NCI-H1092 treated with DMSO at 0.1 percent for 48 hours (cell line): ENCODE data around the gene KY.
A peak's percentile ranks its signal among the peaks of the same experiment; 100 is the strongest.

ENCODE experiments used
- DNase-seq: peaks from one replicate; lab custom pipeline; 2025; lab: John Stamatoyannopoulos, UW

KY gene

DNA sequence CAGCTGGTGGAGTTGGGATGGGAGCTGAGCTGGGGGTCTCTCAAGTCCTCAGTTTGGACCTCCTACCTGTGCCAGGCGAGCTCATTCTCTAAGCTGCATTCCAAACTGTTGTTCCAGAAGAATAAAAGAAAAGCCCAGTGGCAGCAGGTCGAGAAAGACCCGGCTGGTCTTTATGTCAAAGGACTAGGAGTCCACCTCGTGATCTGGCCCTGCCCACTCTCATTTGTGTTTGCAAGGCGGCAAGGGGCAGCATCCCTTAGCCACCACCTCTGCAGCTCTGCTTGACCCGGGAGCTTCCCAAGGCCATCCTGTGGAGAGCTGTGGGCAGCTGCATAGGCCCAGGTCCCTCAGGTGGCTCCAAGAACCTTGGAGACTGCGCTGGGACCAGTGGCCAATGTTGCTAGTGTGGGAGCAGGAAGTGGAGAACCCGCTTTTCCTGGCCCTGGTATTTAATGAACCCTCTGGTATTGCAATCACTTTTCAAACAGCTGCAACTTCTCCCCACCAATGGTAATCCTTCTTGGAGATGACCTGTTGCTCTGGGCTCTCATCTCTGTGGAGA is 30.9 kb downstream of the KY start:
- DNase-seq = no peak

DNA sequence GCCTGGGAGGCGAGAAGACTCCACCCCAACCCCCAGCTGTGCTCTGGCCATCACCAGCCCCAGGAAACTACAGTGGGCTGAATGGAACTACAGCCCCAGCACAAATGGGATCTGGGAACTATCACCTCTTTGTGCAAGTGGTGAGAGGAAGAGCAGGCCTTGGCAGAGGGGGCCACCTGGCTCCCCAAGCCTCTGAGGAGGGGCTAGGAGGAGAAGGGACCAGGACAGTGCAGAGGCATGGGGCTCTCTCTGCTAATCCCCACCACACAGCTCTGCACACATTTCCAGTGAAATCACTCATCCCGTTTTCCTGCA is 31.6 kb downstream of the KY start:
- no peak for DNase-seq

DNA sequence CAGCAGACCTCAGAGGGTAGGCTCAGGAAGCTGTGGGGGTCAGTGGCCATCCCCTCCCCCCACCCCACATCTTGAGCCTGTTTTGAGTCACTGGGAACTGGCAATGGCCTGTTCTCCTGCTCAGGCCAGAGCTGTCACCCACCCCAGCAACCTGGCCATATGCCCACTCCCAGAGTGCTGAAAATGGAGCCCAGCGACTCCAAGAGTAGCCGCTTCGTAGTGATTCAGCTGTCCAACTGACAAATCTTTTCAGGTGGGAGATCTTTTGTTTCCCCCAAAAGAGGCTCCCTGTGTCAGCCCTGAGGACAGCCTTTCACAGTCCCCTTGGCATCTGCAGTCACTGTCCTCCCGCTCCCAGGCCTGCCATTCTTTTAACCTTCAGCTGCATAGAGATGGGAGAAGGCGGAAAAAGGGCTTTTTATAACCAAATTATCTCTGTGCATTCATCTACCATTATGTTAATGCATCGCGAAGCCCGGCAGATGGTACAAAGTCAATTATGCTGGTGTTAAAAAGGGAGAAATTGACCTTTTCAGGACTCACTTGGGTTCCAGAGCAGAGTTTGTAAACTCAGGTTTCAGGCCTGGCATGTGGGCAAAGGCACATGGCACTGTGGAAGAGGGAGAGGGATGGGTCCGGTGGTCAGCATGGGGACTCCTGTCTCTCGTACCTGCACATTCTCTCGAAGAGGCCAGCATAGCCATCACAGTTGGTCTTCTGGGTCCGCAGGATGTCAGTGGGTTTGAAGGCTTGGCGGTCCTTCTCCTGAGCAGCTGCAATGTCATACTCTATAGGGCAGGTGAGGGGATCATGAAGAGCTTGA is 32.1 kb downstream of the KY start:
- no peak for DNase-seq

DNA sequence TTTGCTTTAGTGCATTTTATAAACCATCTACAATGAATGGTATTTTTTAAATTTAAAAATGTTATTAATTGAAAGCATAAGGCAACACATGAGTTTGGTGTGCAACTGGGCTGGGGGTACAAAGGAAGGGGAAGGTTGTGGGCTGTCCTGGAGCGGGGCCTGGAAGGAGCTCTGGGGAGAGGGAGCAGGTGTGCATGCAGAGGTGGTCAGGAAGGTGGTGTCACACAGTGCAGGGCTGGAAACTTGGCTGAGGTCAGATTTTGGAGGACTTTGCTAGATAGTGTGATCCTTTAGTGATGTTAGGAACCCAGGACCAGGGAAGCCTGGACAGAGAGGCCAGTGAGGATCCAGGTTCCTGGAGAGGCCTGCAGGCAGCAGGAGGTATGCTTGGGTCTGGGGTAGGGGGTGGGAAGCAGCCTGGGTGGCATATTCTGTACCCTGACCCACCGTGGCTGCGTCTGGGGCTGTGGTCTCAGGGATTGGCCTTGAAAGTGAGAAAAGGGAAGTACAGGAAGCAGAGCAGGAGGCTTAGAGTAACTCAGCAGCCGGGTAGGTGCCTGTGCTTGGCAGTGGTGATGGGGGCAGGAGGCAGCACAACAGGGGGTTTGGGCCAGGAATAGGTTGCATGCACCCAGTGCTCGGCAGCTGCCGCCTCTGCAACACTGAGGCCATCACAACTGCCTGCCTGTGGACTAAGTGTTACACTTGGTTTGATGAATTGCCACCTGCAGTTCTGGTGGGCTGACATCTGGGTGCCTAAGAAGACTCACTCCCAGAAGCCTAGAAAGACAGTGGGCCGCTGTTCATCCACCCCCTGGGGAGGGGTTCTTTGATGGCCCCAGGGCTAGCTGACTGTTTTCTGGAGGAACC is 33.0 kb downstream of the KY start:
- DNase-seq = no peak

DNA sequence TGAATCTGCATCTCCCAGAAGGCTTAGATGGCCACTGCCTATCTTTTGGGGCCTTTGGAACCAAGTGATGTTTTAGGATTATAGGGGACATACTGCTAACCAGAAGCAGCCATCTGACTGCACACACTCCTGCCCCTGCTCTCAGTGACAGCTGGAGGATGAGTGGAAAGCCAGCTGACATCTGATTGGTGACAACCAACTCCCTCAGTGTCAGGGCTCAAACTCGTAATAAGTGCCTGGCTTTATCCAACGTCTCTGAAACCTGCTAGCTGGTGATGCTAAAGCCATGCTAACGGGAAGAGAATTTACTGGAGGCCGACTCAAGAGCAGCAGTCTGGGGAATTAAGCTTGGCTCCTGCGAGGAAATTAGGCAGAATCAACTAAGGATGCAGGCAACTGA is 35.1 kb downstream of the KY start:
- no peak for DNase-seq

DNA sequence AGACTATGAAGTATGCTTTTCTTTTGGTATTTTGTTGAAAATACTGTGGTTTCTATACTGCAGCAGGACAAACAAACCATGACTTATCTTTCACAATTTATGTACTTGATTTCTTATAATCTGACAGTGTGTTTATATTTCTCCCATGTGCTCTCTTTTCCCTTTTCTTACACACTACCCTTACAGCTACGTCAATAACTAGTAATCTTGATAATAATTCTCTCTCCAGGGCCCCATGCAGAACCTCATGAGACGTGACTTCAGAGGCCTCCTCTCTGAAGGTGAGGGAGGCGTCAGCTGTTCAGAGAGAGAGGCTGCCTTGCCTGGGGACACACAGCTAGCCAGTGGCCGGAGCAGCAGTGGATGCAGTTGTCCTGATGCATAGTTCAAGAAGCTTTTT is 35.9 kb downstream of the KY start:
- no peak for DNase-seq

DNA sequence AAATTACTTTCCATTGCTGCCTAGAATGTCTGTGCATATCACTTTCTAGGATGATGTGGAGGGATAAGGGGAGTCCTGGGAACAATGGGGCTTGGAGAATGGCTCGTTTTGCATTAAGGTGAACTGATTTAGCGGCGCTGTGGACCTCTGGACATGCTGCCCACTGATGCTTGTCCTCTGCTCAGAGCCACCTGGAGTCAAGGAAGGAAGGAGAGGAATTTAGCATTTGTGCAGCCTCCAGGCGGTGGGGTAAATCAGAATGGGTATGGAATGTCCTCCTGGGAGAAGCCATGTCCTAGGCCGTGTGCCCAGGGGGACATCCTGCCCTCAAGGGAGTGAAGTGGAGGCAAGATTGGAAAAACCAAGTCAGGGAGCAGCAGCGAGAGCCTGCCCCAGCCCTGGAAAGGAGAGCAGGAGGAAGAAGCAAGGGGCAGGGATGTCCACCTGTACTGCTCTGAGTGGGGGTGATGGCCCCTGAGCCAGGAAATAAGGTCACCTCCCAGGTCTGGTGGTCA is 37.8 kb downstream of the KY start:
- no peak for DNase-seq

DNA sequence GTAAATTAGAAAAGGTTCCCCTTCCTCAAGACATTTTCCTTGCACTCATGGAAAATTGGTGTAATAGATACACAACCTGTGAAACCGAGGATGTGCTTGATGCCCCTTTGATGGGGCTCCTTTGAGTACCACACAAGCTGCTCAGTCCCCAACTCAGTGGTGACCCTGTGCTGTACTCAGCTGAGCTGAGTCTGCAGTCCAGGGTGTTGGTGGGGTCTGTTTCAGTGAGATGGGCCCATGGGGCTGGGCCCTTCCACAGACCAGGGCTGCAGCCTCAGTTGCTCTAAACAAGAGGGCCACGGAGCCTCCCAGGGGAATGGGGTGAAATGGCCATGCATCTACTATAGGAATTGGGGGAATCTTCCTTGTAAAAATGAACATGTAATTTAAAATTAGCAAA is 39.3 kb downstream of the KY start:
- DNase-seq = no peak

DNA sequence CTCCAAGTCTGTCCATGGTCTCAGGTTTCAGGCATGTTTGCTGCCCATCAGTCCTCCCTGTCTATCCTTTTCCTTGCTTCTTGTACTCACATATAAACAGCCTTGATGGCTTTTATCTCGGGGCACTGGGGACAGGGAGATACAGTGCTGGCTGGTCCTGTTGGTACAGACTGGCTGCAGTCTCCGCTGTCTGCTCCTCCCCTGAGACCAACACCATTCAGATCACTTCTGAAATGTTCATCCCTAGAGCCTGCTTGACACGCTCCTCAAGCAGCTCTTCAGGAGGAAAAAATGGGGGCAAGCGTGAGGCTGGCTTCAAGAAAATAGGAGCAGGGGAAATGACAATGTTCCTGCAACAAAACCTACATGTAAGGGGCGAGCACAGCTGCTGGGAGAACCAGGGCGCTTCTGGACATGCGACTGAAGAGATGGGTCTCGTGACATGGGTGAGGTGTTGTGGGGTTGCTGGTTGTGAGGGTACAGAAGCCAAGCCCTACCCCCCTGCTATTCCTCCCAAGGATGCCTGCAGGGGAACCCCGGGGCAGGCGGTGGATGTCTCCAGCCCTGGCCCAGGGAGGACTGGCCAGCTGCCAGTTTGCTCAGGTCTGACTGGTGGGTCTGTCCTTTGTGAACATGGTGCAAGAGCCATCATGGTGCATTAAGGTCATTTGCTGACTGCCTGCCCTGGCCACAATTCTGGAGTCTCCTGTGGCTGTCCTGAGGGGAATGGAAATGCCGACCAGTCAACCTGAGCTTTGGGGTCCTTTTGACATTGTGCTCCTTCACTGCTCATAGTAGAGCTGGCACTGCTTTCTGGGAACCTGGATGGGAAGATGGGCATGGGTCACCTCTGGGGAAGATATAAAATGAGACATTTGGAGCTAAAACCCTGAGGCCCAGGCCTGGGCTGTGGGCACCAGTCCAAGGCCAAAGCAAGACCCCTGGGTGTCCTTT is 40.1 kb downstream of the KY start:
- DNase-seq = no peak

DNA sequence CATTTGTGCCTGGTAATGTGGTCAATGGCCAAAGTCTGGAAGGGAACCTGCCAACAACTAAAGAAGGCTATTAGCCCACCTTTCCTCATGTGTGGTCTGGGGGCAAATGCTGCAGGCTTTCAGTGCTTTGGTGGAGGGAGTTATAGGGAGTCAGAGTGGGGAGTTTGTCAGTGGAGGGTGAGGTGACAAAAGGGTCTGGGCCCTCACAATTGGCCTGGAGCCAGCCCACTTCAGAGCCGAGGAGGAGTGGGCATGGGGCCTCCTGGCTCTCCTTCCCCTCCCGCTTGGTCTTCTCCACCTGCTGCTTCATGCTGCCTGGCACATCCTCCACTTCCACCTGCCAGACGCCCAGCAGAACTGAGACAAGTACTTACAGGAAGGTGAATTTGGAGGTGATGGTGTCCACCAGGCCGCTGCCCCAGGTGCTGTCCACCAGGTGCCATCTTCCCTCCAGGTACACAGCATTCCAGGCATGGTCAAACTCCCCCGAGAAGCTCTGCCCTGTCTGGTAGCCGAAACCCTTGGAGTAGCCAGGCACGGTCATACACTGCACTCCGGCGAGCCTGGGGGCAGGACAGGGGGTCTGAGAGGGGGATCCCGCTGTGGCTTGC is 40.9 kb downstream of the KY start:
- peak; percentile 30 for DNase-seq

DNA sequence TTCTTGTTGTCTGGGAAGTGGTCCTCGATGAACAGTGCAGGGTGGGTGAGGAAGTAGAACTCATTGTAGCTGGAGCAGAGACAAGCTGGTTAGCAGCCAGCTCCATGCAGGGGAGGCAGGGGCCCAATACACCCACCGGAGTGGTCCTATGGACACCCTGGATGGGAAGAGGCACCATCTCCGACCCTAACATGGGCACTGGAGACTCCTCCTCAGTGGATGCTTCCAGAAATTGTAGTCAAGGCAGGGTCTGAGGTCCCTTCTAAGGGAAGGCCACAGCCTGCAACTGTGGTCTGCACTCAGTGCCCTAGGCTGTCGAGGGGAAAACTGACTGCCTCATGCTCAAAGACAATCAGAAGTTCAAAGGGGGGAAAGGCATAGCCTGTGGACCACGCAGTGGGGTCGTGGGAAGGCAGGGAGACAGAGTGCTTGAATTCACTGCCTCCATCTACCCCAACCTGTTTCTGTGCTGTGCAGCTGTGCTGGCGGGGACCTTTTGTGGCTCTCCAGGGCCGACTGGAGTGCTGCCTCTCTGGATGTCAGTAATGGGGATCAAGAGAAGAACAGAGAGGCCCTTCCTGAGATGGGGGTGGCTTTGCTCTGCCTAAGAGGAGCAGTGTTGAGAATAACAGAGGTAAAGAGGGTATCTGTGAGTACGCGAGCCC is 41.9 kb downstream of the KY start:
- DNase-seq = no peak

DNA sequence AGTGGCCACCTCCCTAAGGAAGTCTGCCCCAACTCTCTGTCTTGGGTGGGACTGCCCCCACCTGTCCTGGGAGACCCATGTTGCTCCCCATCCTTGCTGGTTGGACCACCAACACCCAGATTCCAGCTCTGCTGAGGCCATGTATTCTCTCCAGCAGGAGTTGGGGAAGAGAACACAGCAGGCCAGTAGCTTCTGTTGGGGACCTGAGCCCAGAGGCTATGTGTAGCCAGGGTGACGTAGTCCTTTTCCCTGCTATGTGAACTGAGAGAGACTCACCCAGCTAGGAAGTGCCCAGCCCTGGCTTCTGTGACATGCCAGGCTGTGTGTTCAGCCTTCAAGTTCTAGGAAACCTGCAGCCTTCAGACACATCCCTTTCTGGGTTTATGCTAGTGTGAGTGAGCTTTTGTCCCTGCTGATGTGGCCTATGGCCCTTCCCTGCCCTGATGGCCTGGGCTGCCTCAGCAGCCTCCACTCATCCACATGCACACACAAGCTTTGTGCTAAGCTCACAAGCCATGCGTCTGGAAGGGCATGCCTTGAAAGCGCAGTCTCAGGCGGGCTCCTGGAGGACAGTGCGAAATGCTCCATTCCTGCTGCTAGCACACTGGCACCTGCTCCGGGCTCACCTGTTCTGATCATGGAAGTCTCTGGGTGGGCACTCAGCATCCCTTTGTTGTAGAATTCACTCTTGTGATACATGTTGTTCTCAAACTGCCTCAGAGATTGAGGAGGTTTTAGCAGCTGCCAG is 42.6 kb downstream of the KY start:
- DNase-seq = no peak

DNA sequence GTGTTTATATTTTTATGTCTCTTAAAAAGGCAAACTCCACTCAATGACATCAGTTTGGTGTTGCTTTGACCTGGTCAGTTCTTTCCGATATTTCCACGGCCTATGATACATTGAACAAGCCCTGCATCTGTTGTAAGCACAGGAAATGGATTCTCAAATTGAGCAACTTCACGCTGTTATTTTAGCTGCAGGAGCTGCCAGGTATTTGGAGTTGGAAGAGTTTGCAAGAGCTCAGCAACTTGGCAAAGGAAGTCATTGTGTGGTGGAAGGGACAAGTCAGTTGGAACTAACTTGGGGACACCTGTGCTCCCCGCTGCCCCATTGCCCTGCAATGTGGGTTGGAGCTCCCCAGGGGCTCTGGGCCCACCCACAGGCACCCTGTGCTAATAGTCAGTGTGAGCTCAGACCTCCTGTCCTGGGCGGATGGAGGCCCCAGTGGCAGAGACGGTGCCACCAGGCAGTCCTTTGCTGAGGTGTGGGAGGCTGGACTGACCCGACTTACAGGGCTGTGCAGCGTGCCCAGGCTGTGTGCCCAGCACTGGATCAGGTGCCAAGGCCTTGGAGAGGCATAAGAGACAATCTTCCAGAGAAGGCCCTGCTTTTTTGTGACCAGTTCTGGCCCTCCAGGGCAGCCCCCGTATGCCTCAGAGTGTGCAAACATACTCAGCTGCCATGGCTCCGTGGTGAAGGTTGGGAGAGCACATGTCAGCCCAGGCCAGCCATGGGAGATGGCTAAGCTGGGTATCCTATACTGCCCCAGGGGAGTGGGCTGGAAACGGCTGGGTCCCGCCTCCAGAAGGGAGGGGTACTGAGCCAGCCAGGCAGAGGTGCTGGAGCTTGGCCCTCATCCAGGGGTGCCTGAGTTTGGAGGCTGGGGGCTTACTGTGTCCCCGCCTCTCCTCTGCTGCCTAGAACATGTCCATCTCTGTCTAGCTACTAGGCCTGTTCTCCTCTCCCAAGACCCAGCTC is 43.5 kb downstream of the KY start:
- no peak for DNase-seq

DNA sequence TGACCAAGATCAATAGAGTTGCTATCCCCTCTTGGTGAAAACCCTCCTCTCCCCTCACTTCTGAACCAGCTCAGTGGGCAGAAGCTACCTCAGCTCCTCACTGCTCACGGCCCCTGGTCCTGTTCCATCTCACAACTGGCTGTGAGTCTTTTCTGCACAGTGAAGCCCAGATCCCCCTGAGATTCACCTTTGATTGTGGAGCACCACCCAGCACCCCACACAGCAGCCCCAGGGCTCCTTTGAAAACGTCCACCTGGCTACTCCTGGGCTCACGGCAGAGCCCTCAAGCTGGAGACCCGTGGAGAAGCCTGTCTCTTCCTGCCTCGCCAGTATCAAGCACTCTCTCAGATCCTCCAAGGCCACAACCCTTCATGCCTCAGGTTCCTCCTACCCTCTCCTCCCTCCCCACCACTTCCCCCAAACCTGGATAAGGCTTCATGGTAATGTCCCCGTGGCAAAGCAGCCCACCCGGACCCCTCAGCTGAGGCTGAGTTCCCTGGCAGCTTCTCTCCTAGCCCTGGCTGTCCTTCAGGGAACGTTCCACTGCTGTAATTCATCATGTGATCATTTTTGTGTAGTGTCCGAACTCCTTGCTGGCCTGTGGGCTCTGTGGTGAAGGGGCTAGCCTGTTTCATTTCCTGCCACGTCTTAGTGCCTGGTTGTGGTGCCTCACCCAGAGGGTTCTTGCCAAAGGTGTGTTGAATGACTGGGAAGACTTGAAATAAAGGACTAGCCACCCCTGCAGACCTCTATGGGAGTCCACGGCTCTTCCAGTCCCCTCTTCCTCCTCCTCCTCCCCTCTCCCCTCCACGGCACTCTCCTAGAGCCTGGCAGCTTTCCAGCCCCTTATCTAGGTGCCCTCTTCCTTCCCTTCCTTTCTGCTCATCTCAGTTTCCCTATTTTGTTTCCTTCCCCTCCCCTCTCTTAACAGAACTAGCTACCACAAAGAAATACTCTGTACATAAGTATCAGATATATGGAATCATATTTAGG is 44.5 kb downstream of the KY start:
- no peak for DNase-seq

DNA sequence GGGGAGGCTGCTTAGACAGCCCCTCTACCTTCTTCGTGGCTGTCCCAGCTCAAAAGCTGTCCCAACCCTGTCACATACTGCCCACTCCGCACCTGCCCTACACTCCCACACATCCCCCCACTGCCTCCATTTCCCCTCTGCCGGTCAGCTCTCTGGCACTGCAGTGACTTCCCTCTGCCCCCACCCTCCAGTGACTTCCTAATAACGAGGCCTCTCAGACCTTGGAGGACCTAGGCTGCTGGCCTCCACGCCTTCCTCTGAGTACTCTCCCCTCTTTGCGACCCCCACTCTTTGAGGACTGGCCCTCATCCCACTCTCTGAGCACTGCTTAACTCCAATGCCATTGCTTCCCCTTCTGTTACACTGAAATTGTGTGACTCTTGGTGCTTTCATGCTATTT is 45.3 kb downstream of the KY start:
- no peak for DNase-seq

DNA sequence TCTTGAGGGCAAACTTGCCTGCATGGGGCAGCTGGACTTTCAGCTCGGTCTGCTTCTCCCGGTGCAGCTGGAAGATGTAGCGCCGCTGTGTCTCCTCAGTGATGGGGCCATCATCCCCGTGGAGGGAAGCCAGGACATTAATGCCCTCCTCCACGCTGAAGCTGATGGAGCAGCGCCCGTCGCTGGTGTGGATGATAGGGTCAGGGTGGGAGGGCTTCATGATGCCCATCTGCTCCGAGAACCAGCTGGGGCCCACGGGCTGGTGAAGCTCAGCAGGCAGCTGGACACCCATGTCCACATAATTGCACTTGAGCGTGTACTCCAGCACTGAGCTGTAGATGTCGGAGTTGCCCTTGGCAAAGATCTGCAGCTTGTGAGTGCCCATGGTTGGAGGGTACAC is 46.9 kb downstream of the KY start:
- DNase-seq = no peak

DNA sequence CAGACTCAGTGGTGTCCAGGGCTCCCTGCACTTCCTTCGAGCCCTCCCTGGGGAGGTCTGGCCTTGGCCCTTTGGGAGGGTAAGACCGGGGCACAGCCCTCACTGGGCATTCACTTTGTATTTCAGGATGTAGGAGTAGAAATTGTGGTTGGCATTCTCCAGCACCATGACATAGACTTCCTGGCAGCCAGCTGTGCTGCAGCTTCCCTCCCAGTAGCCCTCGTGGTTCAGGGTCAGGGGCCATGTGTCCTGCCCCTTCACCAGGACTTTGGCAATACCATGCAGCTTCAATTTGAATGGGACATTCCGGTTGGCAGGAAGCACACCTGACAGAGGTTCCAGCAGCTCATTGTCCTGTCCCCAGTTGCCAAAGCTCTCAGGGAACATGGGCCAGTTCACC is 47.3 kb downstream of the KY start:
- DNase-seq = no peak

DNA sequence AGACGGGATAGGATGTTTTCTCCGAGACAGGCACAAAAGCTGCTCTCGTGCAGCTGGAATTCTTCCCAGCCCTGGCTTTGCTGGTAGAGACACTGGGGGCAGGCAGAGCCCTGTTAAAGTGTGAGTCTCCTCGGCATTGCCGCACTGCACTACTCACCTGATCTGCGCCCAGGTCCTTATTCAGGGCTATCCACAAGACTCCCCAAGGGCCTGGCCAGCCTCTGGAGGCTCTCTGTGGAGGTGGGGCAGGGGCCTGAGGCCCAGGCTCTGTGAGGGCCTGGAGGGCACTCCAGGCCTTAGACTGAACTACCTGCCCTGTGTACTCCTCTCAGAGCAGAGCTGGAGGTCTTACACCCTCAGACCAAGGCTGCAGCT is 48.4 kb downstream of the KY start:
- DNase-seq = no peak
